Cardiac fibroblast (primary cell): Measurements from ENCODE around the gene BPIFB1.

Experiments
- DNase-seq, 2 donors: peaks; one replicate each; pipeline versions ENCODE4 v3.0.0 to v3.0.0-alpha.2; 2010; ENCODE audit warnings: low read depth in 2 of 2
- H3K4me3 ChIP-seq, 2 donors: replicated peaks in 1 of 2; 1 replicate in 1 of 2; 2 replicates in 1 of 2; pipeline ENCODE4 v1.5.1; 2011; ENCODE audit warnings: low read depth in 2 of 2, low read length in 2 of 2, mild to moderate bottlenecking in 2 of 2, moderate library complexity in 1 of 2
- CTCF ChIP-seq: IDR thresholded peaks from one replicate; pipeline ENCODE4 v1.5.1; 2011; ENCODE audit warnings: low read depth, mild to moderate bottlenecking, low read length, inconsistent platforms

The BPIFB1 gene

GRCh38 chr20:33328157-33329137 lies 45.4 kb downstream of the BPIFB1 start:
- no peak for DNase-seq
- H3K4me3 ChIP-seq, result no peak overlapping the region
- no peak for TF ChIP-seq CTCF

GRCh38 chr20:33332905-33333456 lies 50.0 kb downstream of the BPIFB1 start:
- no peak overlapping the region for H3K4me3 ChIP-seq
- no peak for DNase-seq
- no peak for TF ChIP-seq CTCF

GRCh38 chr20:33333616-33334015 lies 50.6 kb downstream of the BPIFB1 start:
- H3K4me3 ChIP-seq, result no peak overlapping the region
- DNase-seq, result no peak
- no peak for TF ChIP-seq CTCF

GRCh38 chr20:33334111-33334510 lies 51.1 kb downstream of the BPIFB1 start:
- no peak for TF ChIP-seq CTCF
- no peak overlapping the region for H3K4me3 ChIP-seq
- DNase-seq, result no peak

GRCh38 chr20:33336375-33336774 lies 53.4 kb downstream of the BPIFB1 start:
- no peak overlapping the region for H3K4me3 ChIP-seq
- TF ChIP-seq CTCF, result no peak
- no peak for DNase-seq

GRCh38 chr20:33337119-33337518 lies 54.1 kb downstream of the BPIFB1 start:
- DNase-seq, result no peak
- H3K4me3 ChIP-seq, result no peak overlapping the region
- no peak for TF ChIP-seq CTCF
